Measurements from ENCODE around the gene FBXL17. TPM values are rescaled to one million over a fixed set of nuclear protein-coding genes. Genes with fewer than 3 reads are reported as not detected.
A peak's percentile ranks its signal among the peaks of the same experiment; 100 is the strongest.

The FBXL17 gene
- total and polyA plus RNA-seq, 9 of the 15 experiments (the other 6 are each of a cell fraction or from before 2014, with no cell fraction given) = 0.32 to 5.4 (median 1.8) TPM

DNA sequence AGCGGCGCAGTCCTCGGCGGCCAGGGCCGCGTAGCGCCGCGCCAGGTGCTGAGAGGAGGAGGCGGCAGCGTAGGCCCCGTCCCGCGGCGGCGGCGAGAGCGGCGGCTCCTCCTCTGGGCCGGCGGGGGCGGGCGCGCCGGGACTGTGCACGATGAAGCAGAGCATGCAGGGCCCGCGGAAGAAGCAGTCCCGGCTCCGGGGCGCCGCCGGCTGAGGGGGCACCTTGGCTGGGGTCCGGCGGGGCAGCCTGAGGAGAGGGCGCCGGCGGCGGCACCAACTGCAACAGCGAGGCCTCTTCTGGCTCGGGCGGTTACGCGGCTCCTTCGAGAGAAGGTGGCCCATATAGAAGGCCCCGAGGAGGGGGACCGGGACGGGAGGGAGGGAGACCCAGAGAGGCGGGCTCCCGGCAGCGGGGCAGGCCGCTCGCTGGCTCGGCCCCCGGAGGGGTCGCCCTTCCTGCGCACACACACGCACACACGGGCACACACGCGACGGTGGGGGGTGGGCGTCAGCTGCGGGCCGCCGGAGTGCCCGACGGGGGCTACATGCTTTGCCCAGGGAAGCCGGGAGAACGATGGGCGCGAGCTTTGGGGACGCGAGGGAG is 446 bp downstream of the FBXL17 start (continued):
- TF ChIP-seq PYGO2 (tag; IDR thresholded peaks at IDR 0.05) (no peak), SMARCA5 (IDR thresholded peaks at IDR 0.05) (no peak), DDX20 (tag; IDR thresholded peaks at IDR 0.05; ENCODE audit: low read depth) (no peak), COPS2 (conservative IDR thresholded peaks at IDR 0.05) (no peak), MBD1 (CRISPR knock-in tag; IDR thresholded peaks at IDR 0.05) (no peak), ZNF232 (CRISPR knock-in tag; IDR thresholded peaks at IDR 0.05) (0 out of 2 replicates have a peak, but pooled peaks have one; percentile 19), POLR2AphosphoS5 (IDR thresholded peaks at IDR 0.05; ENCODE audit: control insufficient read depth, insufficient read depth, low read depth, low read length) (peak; percentile 37; the same call in 1 of the 2 replicates), ZBTB9 (CRISPR knock-in tag; IDR thresholded peaks at IDR 0.05) (0 out of 2 replicates have a peak, but pooled peaks have one; percentile 47), ARHGAP35 (IDR thresholded peaks at IDR 0.05; ENCODE audit: partially characterized antibody) (no peak), ZNF347 (CRISPR knock-in tag; IDR thresholded peaks at IDR 0.05; ENCODE audit: low read depth) (no peak), MYC (IDR thresholded peaks at IDR 0.05; ENCODE audit: low read depth, low read length) (no peak), MYC (CRISPR knock-in tag; IDR thresholded peaks at IDR 0.05; ENCODE audit: borderline replicate concordance, low read depth) (peak; percentile 17; the same call in 1 of the 2 replicates), ZNF436 (CRISPR knock-in tag; IDR thresholded peaks at IDR 0.05) (no peak), ZFP91 (CRISPR knock-in tag; IDR thresholded peaks at IDR 0.05) (no peak)
- TF ChIP-seq, protein P1, sequence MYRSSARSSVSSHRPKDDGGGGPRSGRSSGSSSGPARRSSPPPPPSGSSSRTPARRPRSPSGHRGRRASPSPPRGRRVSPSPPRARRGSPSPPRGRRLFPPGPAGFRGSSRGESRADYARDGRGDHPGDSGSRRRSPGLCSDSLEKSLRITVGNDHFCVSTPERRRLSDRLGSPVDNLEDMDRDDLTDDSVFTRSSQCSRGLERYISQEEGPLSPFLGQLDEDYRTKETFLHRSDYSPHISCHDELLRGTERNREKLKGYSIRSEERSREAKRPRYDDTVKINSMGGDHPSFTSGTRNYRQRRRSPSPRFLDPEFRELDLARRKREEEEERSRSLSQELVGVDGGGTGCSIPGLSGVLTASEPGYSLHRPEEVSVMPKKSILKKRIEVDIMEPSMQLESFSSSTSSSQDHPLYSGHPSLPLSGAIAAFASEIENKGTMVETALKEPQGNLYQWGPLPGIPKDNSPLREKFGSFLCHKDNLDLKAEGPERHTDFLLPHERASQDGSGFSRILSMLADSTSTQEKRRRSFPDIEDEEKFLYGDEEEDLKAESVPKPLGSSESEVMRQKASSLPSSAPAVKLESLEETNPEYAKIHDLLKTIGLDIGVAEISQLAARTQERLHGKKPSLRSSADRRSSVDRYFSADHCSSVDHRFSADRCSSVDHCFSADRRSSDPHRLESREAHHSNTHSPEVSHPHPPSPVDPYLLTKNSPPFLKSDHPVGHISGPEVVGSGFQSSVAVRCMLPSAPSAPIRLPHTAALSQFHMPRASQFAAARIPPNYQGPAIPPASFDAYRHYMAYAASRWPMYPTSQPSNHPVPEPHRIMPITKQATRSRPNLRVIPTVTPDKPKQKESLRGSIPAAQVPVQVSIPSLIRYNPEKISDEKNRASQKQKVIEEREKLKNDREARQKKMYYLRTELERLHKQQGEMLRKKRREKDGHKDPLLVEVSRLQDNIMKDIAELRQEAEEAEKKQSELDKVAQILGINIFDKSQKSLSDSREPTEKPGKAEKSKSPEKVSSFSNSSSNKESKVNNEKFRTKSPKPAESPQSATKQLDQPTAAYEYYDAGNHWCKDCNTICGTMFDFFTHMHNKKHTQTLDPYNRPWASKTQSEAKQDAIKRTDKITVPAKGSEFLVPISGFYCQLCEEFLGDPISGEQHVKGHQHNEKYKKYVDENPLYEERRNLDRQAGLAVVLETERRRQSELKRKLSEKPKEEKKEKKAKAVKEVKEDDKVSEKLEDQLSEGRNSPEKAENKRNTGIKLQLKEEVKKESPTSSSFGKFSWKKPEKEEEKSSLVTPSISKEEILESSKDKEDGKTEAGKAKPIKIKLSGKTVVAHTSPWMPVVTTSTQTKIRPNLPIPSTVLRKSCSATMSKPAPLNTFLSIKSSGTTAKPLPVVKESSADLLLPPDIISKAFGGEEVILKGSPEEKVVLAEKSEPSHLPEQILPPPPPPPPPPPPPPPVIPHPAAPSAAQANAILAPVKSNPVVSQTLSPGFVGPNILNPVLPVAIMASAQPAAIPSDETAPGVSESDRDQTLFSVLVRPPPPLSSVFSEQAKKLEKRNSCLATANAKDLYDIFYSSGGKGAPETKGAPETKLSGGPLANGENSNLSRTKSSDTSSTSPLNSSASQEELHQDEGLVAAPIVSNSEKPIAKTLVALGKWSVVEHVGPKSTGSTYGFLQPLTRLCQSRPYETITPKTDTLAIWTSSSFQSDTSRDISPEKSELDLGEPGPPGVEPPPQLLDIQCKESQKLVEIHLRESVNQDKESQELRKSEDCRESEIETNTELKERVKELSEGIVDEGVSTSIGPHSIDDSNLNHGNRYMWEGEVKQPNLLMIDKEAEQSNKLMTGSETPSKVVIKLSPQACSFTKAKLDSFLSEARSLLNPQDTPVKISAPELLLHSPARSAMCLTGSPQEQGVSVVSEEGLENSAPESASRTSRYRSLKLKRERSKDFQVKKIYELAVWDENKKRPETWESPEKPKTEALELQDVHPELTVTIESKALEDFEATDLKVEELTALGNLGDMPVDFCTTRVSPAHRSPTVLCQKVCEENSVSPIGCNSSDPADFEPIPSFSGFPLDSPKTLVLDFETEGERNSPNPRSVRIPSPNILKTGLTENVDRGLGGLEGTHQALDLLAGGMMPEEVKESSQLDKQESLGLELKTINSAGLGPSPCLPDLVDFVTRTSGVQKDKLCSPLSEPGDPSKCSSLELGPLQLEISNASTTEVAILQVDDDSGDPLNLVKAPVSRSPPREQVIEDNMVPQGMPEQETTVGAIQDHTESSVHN (IDR thresholded peaks at IDR 0.05; ENCODE audit: borderline replicate concordance in 1 of 2, low read depth in 1 of 2) = no peak

Measured in K562 (cell line).